Suprapubic skin (tissue), 3 donors: ENCODE measurements around the gene INSR.

Experiments
- CTCF ChIP-seq, 2 donors: fragments of 200-600 bp in 1 of 2; fragments of 450-650 bp in 1 of 2; sonication (generic) in 1 of 2; IDR thresholded peaks; one replicate each; pipeline ENCODE4 v1.5.1; 2016 to 2019; ENCODE audit warnings: antibody characterized with exemption in 2 of 2, mild to moderate bottlenecking in 1 of 2, moderate library complexity in 1 of 2
- EP300 ChIP-seq: sonication (generic); formaldehyde crosslinking; IDR thresholded peaks from one replicate; pipeline ENCODE4 v1.6.1; 2017; ENCODE audit warnings: antibody characterized with exemption
- POLR2A ChIP-seq, 2 donors: fragments of 450-650 bp; IDR thresholded peaks; one replicate each; pipeline ENCODE4 v1.6.1; 2017; ENCODE audit warnings: antibody characterized with exemption in 2 of 2, mild to moderate bottlenecking in 2 of 2, moderate library complexity in 2 of 2

- TF ChIP-seq POLR2A (IDR thresholded peaks at IDR 0.05) (no peak), CTCF (IDR thresholded peaks at IDR 0.05) (no peak), EP300 (no peak)
Measured at GRCh38 chr19:7250057-7250596, 44.1 kb downstream of the INSR start.
